ENCODE measurements around the gene TAS2R46. TPM values are rescaled to one million over a fixed set of nuclear protein-coding genes. Genes with fewer than 3 reads are reported as not detected.
"Not testable (repeated sequence)": the region's sequence is repeated elsewhere in the genome, so short reads cannot be mapped to it uniquely, and the experiment has no call there.

The TAS2R46 gene
- total RNA-seq, 1 donor from 2014 or later: 3.1 TPM

DNA sequence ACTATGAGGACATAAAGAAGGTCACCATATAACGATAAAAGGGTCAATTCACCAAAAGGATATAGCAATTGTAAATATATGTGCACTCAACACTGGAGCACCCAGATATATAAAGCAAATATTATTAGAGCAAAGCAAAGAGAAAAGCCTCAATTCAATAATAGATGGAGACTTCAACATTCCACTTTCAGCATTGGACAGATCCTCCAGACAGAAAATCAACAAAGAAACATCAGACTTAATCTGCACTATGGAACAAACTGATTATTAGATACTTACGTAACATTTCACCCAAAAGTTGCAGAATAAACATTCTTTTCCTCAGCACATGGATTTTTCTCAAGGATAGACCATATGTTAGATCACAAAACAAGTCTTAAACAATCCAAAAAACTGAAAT lies 20.7 kb downstream of the TAS2R46 start:
- H3K4me3 ChIP-seq (ENCODE audit: low read length in 3 of 3); H3K4me1 ChIP-seq (ENCODE audit: control insufficient read depth in 3 of 3, insufficient read depth in 3 of 3, low read length in 3 of 3); H3K27me3 ChIP-seq (ENCODE audit: control insufficient read depth in 3 of 3, insufficient read depth in 3 of 3, low read length in 3 of 3); H3K36me3 ChIP-seq (ENCODE audit: control insufficient read depth in 3 of 3, insufficient read depth in 3 of 3, low read length in 3 of 3); H3K9me3 ChIP-seq (ENCODE audit: control insufficient read depth in 3 of 3, low read length in 3 of 3); H3K27ac ChIP-seq (ENCODE audit: low read depth, low read length); H3K9ac ChIP-seq (ENCODE audit: low read depth in 1 of 3, low read length in 3 of 3): not testable (repeated sequence)

- Histone ChIP-seq H3K9ac (ENCODE audit: low read depth in 1 of 3, low read length in 3 of 3) (no peak overlapping the region), H3K36me3 (ENCODE audit: control insufficient read depth in 3 of 3, insufficient read depth in 3 of 3, low read length in 3 of 3) (peaks cover 0 to 3% (median 0%) of the 10 kb centered on the region in 3 donors), H3K27me3 (ENCODE audit: control insufficient read depth in 3 of 3, insufficient read depth in 3 of 3, low read length in 3 of 3) (no peaks in the 10 kb centered on the region), H3K4me1 (ENCODE audit: control insufficient read depth in 3 of 3, insufficient read depth in 3 of 3, low read length in 3 of 3) (no peaks in the 10 kb centered on the region), H3K4me3 (ENCODE audit: low read length in 3 of 3) (no peak overlapping the region), H3K27ac (ENCODE audit: low read depth, low read length) (no peak overlapping the region), H3K9me3 (ENCODE audit: control insufficient read depth in 3 of 3, low read length in 3 of 3) (no peaks in the 10 kb centered on the region)
Observed at GRCh38 chr12:11040162-11040561, 21.9 kb downstream of the TAS2R46 start.

GRCh38 chr12:11039171-11039570 lies 22.9 kb downstream of the TAS2R46 start:
- H3K4me3 ChIP-seq (ENCODE audit: low read length in 3 of 3): no peak overlapping the region
- no peak overlapping the region for H3K9ac ChIP-seq (ENCODE audit: low read depth in 1 of 3, low read length in 3 of 3)
- H3K9me3 ChIP-seq (ENCODE audit: control insufficient read depth in 3 of 3, low read length in 3 of 3): no peaks in the 10 kb centered on the region
- no peaks in the 10 kb centered on the region for H3K36me3 ChIP-seq (ENCODE audit: control insufficient read depth in 3 of 3, insufficient read depth in 3 of 3, low read length in 3 of 3)
- H3K27ac ChIP-seq (ENCODE audit: low read depth, low read length): no peak overlapping the region
- no peaks in the 10 kb centered on the region for H3K27me3 ChIP-seq (ENCODE audit: control insufficient read depth in 3 of 3, insufficient read depth in 3 of 3, low read length in 3 of 3)
- H3K4me1 ChIP-seq (ENCODE audit: control insufficient read depth in 3 of 3, insufficient read depth in 3 of 3, low read length in 3 of 3): no peaks in the 10 kb centered on the region

- not testable (repeated sequence) for H3K4me3 ChIP-seq (ENCODE audit: low read length in 3 of 3); H3K4me1 ChIP-seq (ENCODE audit: control insufficient read depth in 3 of 3, insufficient read depth in 3 of 3, low read length in 3 of 3); H3K9ac ChIP-seq (ENCODE audit: low read depth in 1 of 3, low read length in 3 of 3); H3K36me3 ChIP-seq (ENCODE audit: control insufficient read depth in 3 of 3, insufficient read depth in 3 of 3, low read length in 3 of 3); H3K27me3 ChIP-seq (ENCODE audit: control insufficient read depth in 3 of 3, insufficient read depth in 3 of 3, low read length in 3 of 3); H3K27ac ChIP-seq (ENCODE audit: low read depth, low read length); H3K9me3 ChIP-seq (ENCODE audit: control insufficient read depth in 3 of 3, low read length in 3 of 3)
Observed at GRCh38 chr12:11033959-11034358, 28.1 kb downstream of the TAS2R46 start.

GRCh38 chr12:11031307-11031706 lies 30.8 kb downstream of the TAS2R46 start, which contains the start of gene TAS2R31:
Gene TAS2R31 (minus strand): TSS chr12:11031407. CDS start chr12:11031335, 72 bp downstream.
- no peaks in the 10 kb centered on the region for H3K27me3 ChIP-seq (ENCODE audit: control insufficient read depth in 3 of 3, insufficient read depth in 3 of 3, low read length in 3 of 3)
- peaks cover 0 to 7% (median 3%) of the 10 kb centered on the region in 3 donors for H3K36me3 ChIP-seq (ENCODE audit: control insufficient read depth in 3 of 3, insufficient read depth in 3 of 3, low read length in 3 of 3)
- H3K4me3 ChIP-seq (ENCODE audit: low read length in 3 of 3): no peak within 1 kb of the TSS
- H3K9ac ChIP-seq (ENCODE audit: low read depth in 1 of 3, low read length in 3 of 3): no peak within 1 kb of the TSS
- H3K27ac ChIP-seq (ENCODE audit: low read depth, low read length): no peak within 1 kb of the TSS
- H3K4me1 ChIP-seq (ENCODE audit: control insufficient read depth in 3 of 3, insufficient read depth in 3 of 3, low read length in 3 of 3): no peaks in the 10 kb centered on the region
- no peaks in the 10 kb centered on the region for H3K9me3 ChIP-seq (ENCODE audit: control insufficient read depth in 3 of 3, low read length in 3 of 3)

GRCh38 chr12:11026118-11026517 lies 36.0 kb downstream of the TAS2R46 start:
- H3K27ac ChIP-seq (ENCODE audit: low read depth, low read length): no peak overlapping the region
- no peak overlapping the region for H3K9ac ChIP-seq (ENCODE audit: low read depth in 1 of 3, low read length in 3 of 3)
- H3K36me3 ChIP-seq (ENCODE audit: control insufficient read depth in 3 of 3, insufficient read depth in 3 of 3, low read length in 3 of 3): peaks cover 0 to 10% (median 3%) of the 10 kb centered on the region in 3 donors
- H3K4me1 ChIP-seq (ENCODE audit: control insufficient read depth in 3 of 3, insufficient read depth in 3 of 3, low read length in 3 of 3): no peaks in the 10 kb centered on the region
- no peak overlapping the region for H3K4me3 ChIP-seq (ENCODE audit: low read length in 3 of 3)
- H3K9me3 ChIP-seq (ENCODE audit: control insufficient read depth in 3 of 3, low read length in 3 of 3): no peaks in the 10 kb centered on the region
- H3K27me3 ChIP-seq (ENCODE audit: control insufficient read depth in 3 of 3, insufficient read depth in 3 of 3, low read length in 3 of 3): no peaks in the 10 kb centered on the region

DNA sequence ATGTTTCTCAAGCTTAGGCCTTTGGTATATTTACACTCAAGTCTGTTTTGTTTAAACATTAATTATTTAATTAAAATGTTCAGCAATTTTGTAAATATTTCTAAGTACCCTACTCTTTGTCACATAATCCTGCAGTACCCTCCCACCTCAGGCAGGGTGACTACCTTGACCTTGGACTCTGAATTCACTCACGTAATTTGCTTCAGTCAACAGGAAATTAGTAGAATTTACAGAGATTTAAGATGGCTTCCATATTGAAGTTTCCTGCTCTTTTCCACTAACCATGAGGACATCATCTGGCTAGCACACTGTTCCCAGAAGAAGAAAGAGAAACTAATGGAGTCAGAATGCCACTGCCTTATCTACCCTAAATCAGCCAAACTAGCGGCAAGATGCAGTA lies 38.7 kb downstream of the TAS2R46 start:
- Histone ChIP-seq H3K4me3 (ENCODE audit: low read length in 3 of 3) (no peak overlapping the region), H3K4me1 (ENCODE audit: control insufficient read depth in 3 of 3, insufficient read depth in 3 of 3, low read length in 3 of 3) (no peaks in the 10 kb centered on the region), H3K36me3 (ENCODE audit: control insufficient read depth in 3 of 3, insufficient read depth in 3 of 3, low read length in 3 of 3) (peaks cover 2 to 10% (median 3%) of the 10 kb centered on the region in 3 donors), H3K9me3 (ENCODE audit: control insufficient read depth in 3 of 3, low read length in 3 of 3) (no peaks in the 10 kb centered on the region), H3K9ac (ENCODE audit: low read depth in 1 of 3, low read length in 3 of 3) (no peak overlapping the region), H3K27ac (ENCODE audit: low read depth, low read length) (no peak overlapping the region), H3K27me3 (ENCODE audit: control insufficient read depth in 3 of 3, insufficient read depth in 3 of 3, low read length in 3 of 3) (no peaks in the 10 kb centered on the region)

DNA sequence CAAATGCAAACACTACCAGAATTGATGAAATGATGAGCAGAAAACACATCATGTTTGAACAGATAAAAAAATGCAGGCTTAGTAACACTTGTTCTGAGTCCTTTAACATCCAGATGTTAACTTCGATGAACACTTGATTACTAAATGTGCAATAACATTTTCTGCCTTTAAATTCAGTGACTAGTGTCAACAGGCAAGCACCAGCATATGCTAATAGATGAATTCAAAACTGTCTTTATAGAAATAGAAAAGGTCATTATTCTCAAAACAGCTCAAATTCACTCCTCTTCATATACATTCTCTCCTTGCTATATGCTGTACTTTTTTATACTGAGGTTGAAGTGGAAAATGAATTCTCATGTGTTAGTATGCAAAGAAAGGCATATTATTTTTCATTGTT lies 39.6 kb downstream of the TAS2R46 start, which contains the start of gene TAS2R19:
Gene TAS2R19, minus strand, starts transcription at position 101 of the 400 bp plus-strand sequence. Its CDS starts 49 bp downstream, at position 52.
- no peak within 1 kb of the TSS for H3K27ac ChIP-seq (ENCODE audit: low read depth, low read length)
- H3K36me3 ChIP-seq (ENCODE audit: control insufficient read depth in 3 of 3, insufficient read depth in 3 of 3, low read length in 3 of 3): peaks cover 3 to 8% (median 5%) of the 10 kb centered on the region in 3 donors
- no peak within 1 kb of the TSS for H3K9ac ChIP-seq (ENCODE audit: low read depth in 1 of 3, low read length in 3 of 3)
- H3K9me3 ChIP-seq (ENCODE audit: control insufficient read depth in 3 of 3, low read length in 3 of 3): no peaks in the 10 kb centered on the region
- no peaks in the 10 kb centered on the region for H3K4me1 ChIP-seq (ENCODE audit: control insufficient read depth in 3 of 3, insufficient read depth in 3 of 3, low read length in 3 of 3)
- H3K4me3 ChIP-seq (ENCODE audit: low read length in 3 of 3): no peak within 1 kb of the TSS
- H3K27me3 ChIP-seq (ENCODE audit: control insufficient read depth in 3 of 3, insufficient read depth in 3 of 3, low read length in 3 of 3): no peaks in the 10 kb centered on the region

DNA sequence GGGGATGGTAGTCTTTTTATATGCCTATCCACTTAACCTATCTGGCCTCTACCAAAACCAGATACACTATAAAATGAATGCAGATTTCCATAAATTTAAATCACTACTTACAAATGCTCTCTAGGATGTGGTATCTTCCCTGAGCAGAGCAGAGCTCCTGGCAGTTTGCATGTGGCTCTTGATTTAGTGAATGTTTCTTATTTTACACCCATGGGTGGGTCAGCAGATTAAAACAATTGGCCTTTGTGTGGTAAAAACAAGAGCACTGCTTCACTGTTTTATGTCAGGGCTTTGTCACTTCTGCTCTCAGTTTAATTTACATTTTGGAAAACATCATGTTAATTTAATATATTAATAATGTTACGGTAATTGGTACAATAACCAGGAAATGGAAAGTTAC lies 45.2 kb downstream of the TAS2R46 start:
- H3K9me3 ChIP-seq (ENCODE audit: control insufficient read depth in 3 of 3, low read length in 3 of 3): no peaks in the 10 kb centered on the region
- H3K27me3 ChIP-seq (ENCODE audit: control insufficient read depth in 3 of 3, insufficient read depth in 3 of 3, low read length in 3 of 3): no peaks in the 10 kb centered on the region
- no peak overlapping the region for H3K4me3 ChIP-seq (ENCODE audit: low read length in 3 of 3)
- no peaks in the 10 kb centered on the region for H3K4me1 ChIP-seq (ENCODE audit: control insufficient read depth in 3 of 3, insufficient read depth in 3 of 3, low read length in 3 of 3)
- no peak overlapping the region for H3K27ac ChIP-seq (ENCODE audit: low read depth, low read length)
- H3K9ac ChIP-seq (ENCODE audit: low read depth in 1 of 3, low read length in 3 of 3): no peak overlapping the region
- peaks cover 2 to 5% (median 3%) of the 10 kb centered on the region in 3 donors for H3K36me3 ChIP-seq (ENCODE audit: control insufficient read depth in 3 of 3, insufficient read depth in 3 of 3, low read length in 3 of 3)

- H3K9me3 ChIP-seq (ENCODE audit: control insufficient read depth in 3 of 3, low read length in 3 of 3): no peaks in the 10 kb centered on the region
- no peaks in the 10 kb centered on the region for H3K27me3 ChIP-seq (ENCODE audit: control insufficient read depth in 3 of 3, insufficient read depth in 3 of 3, low read length in 3 of 3)
- no peaks in the 10 kb centered on the region for H3K4me1 ChIP-seq (ENCODE audit: control insufficient read depth in 3 of 3, insufficient read depth in 3 of 3, low read length in 3 of 3)
- no peak overlapping the region for H3K4me3 ChIP-seq (ENCODE audit: low read length in 3 of 3)
- H3K9ac ChIP-seq (ENCODE audit: low read depth in 1 of 3, low read length in 3 of 3): no peak overlapping the region
- H3K27ac ChIP-seq (ENCODE audit: low read depth, low read length): no peak overlapping the region
- peaks cover 2 to 5% (median 3%) of the 10 kb centered on the region in 3 donors for H3K36me3 ChIP-seq (ENCODE audit: control insufficient read depth in 3 of 3, insufficient read depth in 3 of 3, low read length in 3 of 3)
Observed at GRCh38 chr12:11015775-11016430, 46.2 kb downstream of the TAS2R46 start.

Data from skeletal muscle tissue (tissue), 4 donors.